C4-2B (cell line): Measurements from ENCODE around the gene IFI6.

Experiments used
- CTCF ChIP-seq: fragments of 450-650 bp; conservative IDR thresholded peaks from 2 replicates; pipeline ENCODE4 v1.5.1; 2017; ENCODE audit warnings: mild to moderate bottlenecking
- ZFX ChIP-seq: fragments of 450-650 bp; IDR thresholded peaks from 2 replicates; pipeline ENCODE4 v1.6.1; 2017

DNA sequence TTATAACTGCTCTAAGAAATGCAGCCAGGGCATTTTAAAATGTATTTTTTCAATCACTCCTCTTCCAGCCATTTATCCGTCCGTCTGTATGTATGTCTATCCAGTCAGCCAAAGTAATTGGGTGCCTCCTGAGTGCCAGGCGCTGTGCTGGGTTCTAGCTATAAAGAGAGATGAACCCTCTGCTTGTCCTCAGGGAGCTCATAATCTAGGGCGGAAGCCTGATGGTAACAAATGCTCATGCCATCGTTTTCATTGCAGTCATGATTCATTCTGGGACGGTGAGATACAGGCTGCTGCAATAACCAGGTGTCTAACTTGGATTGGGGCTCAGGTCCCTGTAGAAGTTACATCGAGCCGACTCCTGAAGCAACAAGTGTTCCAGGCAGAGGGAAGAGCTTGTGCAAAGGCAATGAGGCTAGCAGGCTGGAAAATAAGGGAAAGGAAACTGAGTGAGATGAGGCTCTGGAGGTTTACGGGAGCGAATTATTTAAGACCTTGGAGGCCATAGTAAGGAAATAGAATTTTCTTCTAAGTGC, 11.6 kb downstream of the IFI6 start:
- TF ChIP-seq CTCF (no peak), ZFX (no peak)
